Testis (tissue), 2 donors: Measurements from ENCODE around the gene MRPL51.

Experiments used
- CTCF ChIP-seq, 3 experiments: fragments of 450-650 bp in 2 of 3; fragments of 200-600 bp in 1 of 3; sonication (generic) in 1 of 3; IDR thresholded peaks; one replicate each; pipeline ENCODE4 v1.5.1; 2016 to 2019; ENCODE audit warnings: antibody characterized with exemption in 3 of 3, mild to moderate bottlenecking in 2 of 3, moderate library complexity in 1 of 3
- POLR2A ChIP-seq: fragments of 450-650 bp; IDR thresholded peaks from one replicate; pipeline ENCODE4 v1.6.1; 2017; ENCODE audit warnings: antibody characterized with exemption, mild to moderate bottlenecking, moderate library complexity

GRCh38 chr12:6489449-6489848 lies 3.6 kb downstream of the MRPL51 start:
- no peak for TF ChIP-seq CTCF (IDR thresholded peaks at IDR 0.05)
- TF ChIP-seq POLR2A = no peak
